BLaER1 treated with 17β-estradiol and CSF1 and Interleukin-3, amounts not matched to agents 10 nM and 100 nM (cell line): Measurements from ENCODE around the gene CPEB4.

Source experiments
- H3K27ac ChIP-seq, 11 experiments: shearing (Covaris generic); formaldehyde crosslinking; 2 replicates each; pipeline ENCODE4 v1.8.1; 2022
- H3K27me3 ChIP-seq, 11 experiments: shearing (Covaris generic); formaldehyde crosslinking; 2 replicates each; pipeline ENCODE4 v1.8.1; 2022
- H3K36me3 ChIP-seq, 11 experiments: shearing (Covaris generic); formaldehyde crosslinking; 2 replicates each; pipeline ENCODE4 v1.8.1; 2022
- H3K4me1 ChIP-seq, 10 experiments: shearing (Covaris generic); formaldehyde crosslinking; 2 replicates each; pipeline ENCODE4 v1.8.1; 2022
- H3K4me2 ChIP-seq, 11 experiments: shearing (Covaris generic); formaldehyde crosslinking; 2 replicates each; pipeline ENCODE4 v1.8.1; 2022
- H3K4me3 ChIP-seq, 10 experiments: shearing (Covaris generic); formaldehyde crosslinking; 2 replicates each; pipeline ENCODE4 v1.8.1; 2022
- H3K9ac ChIP-seq, 11 experiments: shearing (Covaris generic); formaldehyde crosslinking; 2 replicates each; pipeline ENCODE4 v1.8.1; 2022
- H3K9me3 ChIP-seq, 11 experiments: shearing (Covaris generic); formaldehyde crosslinking; replicated peaks in 1 of 11; 2 replicates each; pipeline ENCODE4 v1.8.1; 2022
- H4K20me1 ChIP-seq, 11 experiments: shearing (Covaris generic); formaldehyde crosslinking; 2 replicates each; pipeline ENCODE4 v1.8.1; 2022
- Cebpa-rat ChIP-seq, 11 experiments: shearing (Covaris generic); IDR thresholded peaks; 2 replicates each; pipeline ENCODE4 v1.8.1; 2022

Gene CPEB4

GRCh38 chr5:173878224-173878967 is 9.8 kb upstream of the CPEB4 start:
- Histone ChIP-seq H3K4me3 (no peak overlapping the region), H3K4me2 (no peak overlapping the region), H4K20me1 (no peaks in the 10 kb centered on the region), H3K27me3 (no peaks in the 10 kb centered on the region), H3K27ac (no peak overlapping the region), H3K9me3 (peaks cover 0 to 12% (median 6%) of the 10 kb centered on the region in 11 experiments; a peak in 10 of 22 replicates), H3K9ac (no peak overlapping the region), H3K36me3 (no peaks in the 10 kb centered on the region), H3K4me1 (peaks cover 0 to 7% (median 5%) of the 10 kb centered on the region in 10 experiments; a peak in 10 of 20 replicates)
- no peak for TF ChIP-seq Cebpa-rat (IDR thresholded peaks at IDR 0.05)

- Histone ChIP-seq H3K36me3 (no peaks in the 10 kb centered on the region), H3K9me3 (peaks cover 0 to 12% (median 6%) of the 10 kb centered on the region in 11 experiments; a peak in 10 of 22 replicates), H3K4me1 (peaks cover 15 to 28% (median 21%) of the 10 kb centered on the region in 10 experiments), H3K27me3 (no peaks in the 10 kb centered on the region), H3K4me3 (no peak overlapping the region), H3K9ac (no peak overlapping the region), H3K27ac (no peak overlapping the region), H3K4me2 (no peak overlapping the region), H4K20me1 (no peaks in the 10 kb centered on the region)
- TF ChIP-seq Cebpa-rat (IDR thresholded peaks at IDR 0.05), result no peak
These were observed 7.7 kb upstream of the CPEB4 start for GRCh38 chr5:173880306-173880985.

- no peak overlapping the region for H3K9ac ChIP-seq
- no peak overlapping the region for H3K4me2 ChIP-seq
- H3K9me3 ChIP-seq, result peaks cover 0 to 12% (median 6%) of the 10 kb centered on the region in 11 experiments; a peak in 10 of 22 replicates
- H4K20me1 ChIP-seq, result no peaks in the 10 kb centered on the region
- H3K27ac ChIP-seq, result no peak overlapping the region
- H3K4me3 ChIP-seq, result no peak overlapping the region
- H3K4me1 ChIP-seq, result peaks cover 15 to 41% (median 26%) of the 10 kb centered on the region in 10 experiments
- no peaks in the 10 kb centered on the region for H3K36me3 ChIP-seq
- no peaks in the 10 kb centered on the region for H3K27me3 ChIP-seq
- TF ChIP-seq Cebpa-rat (IDR thresholded peaks at IDR 0.05), result no peak
These were observed 6.2 kb upstream of the CPEB4 start for GRCh38 chr5:173881811-173882575.

GRCh38 chr5:173882632-173883031 is 5.5 kb upstream of the CPEB4 start:
- peaks cover 21 to 47% (median 31%) of the 10 kb centered on the region in 10 experiments for H3K4me1 ChIP-seq
- no peaks in the 10 kb centered on the region for H3K36me3 ChIP-seq
- TF ChIP-seq Cebpa-rat (IDR thresholded peaks at IDR 0.05), result no peak
- H4K20me1 ChIP-seq, result no peaks in the 10 kb centered on the region
- no peak overlapping the region for H3K9ac ChIP-seq
- no peak overlapping the region for H3K27ac ChIP-seq
- H3K4me2 ChIP-seq, result no peak overlapping the region
- H3K27me3 ChIP-seq, result no peaks in the 10 kb centered on the region
- no peak overlapping the region for H3K4me3 ChIP-seq
- H3K9me3 ChIP-seq, result peaks cover 0 to 12% (median 6%) of the 10 kb centered on the region in 11 experiments; a peak in 10 of 22 replicates

GRCh38 chr5:173883347-173883924 is 4.7 kb upstream of the CPEB4 start:
- Histone ChIP-seq H3K9me3 (peaks cover 0 to 12% (median 6%) of the 10 kb centered on the region in 11 experiments; a peak in 10 of 22 replicates), H3K36me3 (no peaks in the 10 kb centered on the region), H3K9ac (no peak overlapping the region), H3K27me3 (peaks cover 0 to 3% (median 1%) of the 10 kb centered on the region in 11 experiments; a peak in 15 of 22 replicates), H3K4me1 (peaks cover 21 to 47% (median 31%) of the 10 kb centered on the region in 10 experiments), H3K27ac (no peak overlapping the region), H3K4me3 (no peak overlapping the region), H4K20me1 (no peaks in the 10 kb centered on the region), H3K4me2 (peak overlapping the region in 3 of 11 experiments; percentile 71 to 84 (median 79); a peak in 6 of 22 replicates)
- no peak for TF ChIP-seq Cebpa-rat (IDR thresholded peaks at IDR 0.05)

GRCh38 chr5:173884402-173885053 is 3.6 kb upstream of the CPEB4 start:
- H3K4me3 ChIP-seq, result no peak overlapping the region
- peaks cover 18 to 46% (median 29%) of the 10 kb centered on the region in 10 experiments for H3K4me1 ChIP-seq
- peaks cover 0 to 1% (median 0%) of the 10 kb centered on the region in 11 experiments; a peak in 1 of 22 replicates for H3K36me3 ChIP-seq
- peaks cover 3 to 13% (median 12%) of the 10 kb centered on the region in 11 experiments; a peak in 20 of 22 replicates for H3K27me3 ChIP-seq
- TF ChIP-seq Cebpa-rat (IDR thresholded peaks at IDR 0.05), result no peak
- no peak overlapping the region; a peak in 1 of 22 replicates for H3K9ac ChIP-seq
- H3K9me3 ChIP-seq, result peaks cover 0 to 12% (median 6%) of the 10 kb centered on the region in 11 experiments; a peak in 10 of 22 replicates
- peak overlapping the region in 3 of 11 experiments; percentile 5 to 51 (median 37); a peak in 4 of 22 replicates for H3K27ac ChIP-seq
- H4K20me1 ChIP-seq, result peaks cover 0 to 10% (median under 1%) of the 10 kb centered on the region in 11 experiments; a peak in 13 of 22 replicates
- peak overlapping the region; percentile 52 to 84 (median 70) for H3K4me2 ChIP-seq

GRCh38 chr5:173885054-173885443 is 3.1 kb upstream of the CPEB4 start:
- Histone ChIP-seq H3K9ac (peak overlapping the region in 1 of 11 experiments; percentile 1; a peak in 1 of 22 replicates), H3K4me1 (peaks cover 18 to 51% (median 33%) of the 10 kb centered on the region in 10 experiments), H3K36me3 (peaks cover 0 to 6% (median 0%) of the 10 kb centered on the region in 11 experiments; a peak in 2 of 22 replicates), H3K9me3 (peaks cover 0 to 12% (median 6%) of the 10 kb centered on the region in 11 experiments; a peak in 10 of 22 replicates), H3K4me3 (no peak overlapping the region), H3K27me3 (peaks cover 3 to 19% (median 17%) of the 10 kb centered on the region in 11 experiments; a peak in 20 of 22 replicates), H4K20me1 (peaks cover under 1 to 16% (median 5%) of the 10 kb centered on the region in 11 experiments; a peak in 16 of 22 replicates), H3K4me2 (peak overlapping the region; percentile 52 to 84 (median 70)), H3K27ac (peak overlapping the region in 3 of 11 experiments; percentile 5 to 51 (median 37); a peak in 6 of 22 replicates)
- TF ChIP-seq Cebpa-rat (IDR thresholded peaks at IDR 0.05), result no peak
